K562 (cell line): ENCODE results near the gene WDCP. TPM values are rescaled to one million over a fixed set of nuclear protein-coding genes. Genes with fewer than 3 reads are reported as not detected.

Source experiments
- NR2C1 ChIP-seq, 2 experiments: fragments of 450-650 bp; IDR thresholded peaks; 2 replicates each; pipeline ENCODE4 v1.6.1; 2017; ENCODE audit warnings: mild to moderate bottlenecking in 2 of 2, antibody characterized with exemption in 1 of 2, inconsistent platforms in 1 of 2, missing compliant biosample characterization in 1 of 2, missing genetic modification characterization in 1 of 2
- ZC3H8 ChIP-seq: fragments of 450-650 bp; IDR thresholded peaks from 2 replicates; pipeline ENCODE4 v1.6.1; 2017
- ZNF324 ChIP-seq: fragments of 250-450 bp; sonication (Bioruptor Pico); IDR thresholded peaks from 2 replicates; pipeline ENCODE4 v1.4.0; 2020; ENCODE audit warnings: mild to moderate bottlenecking
- polyA plus RNA-seq, 8 experiments: library from polyadenylated mRNA; depleted of rRNA in 4 of 8; stranded (reverse) in 5 of 8; unstranded in 3 of 8; fragments of >200 nt; fragmentation: Nextera tagmentation in 2 of 8; fragmentation: Illumina TruSeq in 1 of 8; extraction: Ambion mirVana in 2 of 8; extraction: Trizol in 1 of 8; gene quantifications; 2 replicates each; pipeline versions ENCODE4 v1.2.1 to v1.2.3, GENCODE V29; 2011 to 2014; ENCODE audit warnings: inconsistent platforms in 1 of 8, missing spikeins in 1 of 8
- total RNA-seq, 7 experiments: library from RNA; depleted of rRNA in 6 of 7; stranded (reverse); fragments of >200 nt in 6 of 7; fragmentation: Illumina TruSeq in 2 of 7; extraction: Trizol in 2 of 7; gene quantifications; 2 replicates each; pipeline versions ENCODE4 v1.2.1 to v1.2.3, GENCODE V29; 2011 to 2021; ENCODE audit warnings: low replicate concordance in 1 of 7
- TF ChIP-seq, protein P1 (sequence below): fragments of 200-600 bp; sonication (generic); IDR thresholded peaks from one replicate; pipeline ENCODE4 v1.6.1; 2012; ENCODE audit warnings: mild to moderate bottlenecking, low read depth, low read length, inconsistent platforms
- TF ChIP-seq, protein P2 (sequence below): fragments of 250-450 bp; sonication (Bioruptor Pico); IDR thresholded peaks from 2 replicates; pipeline ENCODE4 v1.9.0; 2021; ENCODE audit warnings: mild to moderate bottlenecking
- TF ChIP-seq, protein P3 (sequence below), 2 experiments: fragments of 450-650 bp; formaldehyde crosslinking in 1 of 2; IDR thresholded peaks; 2 replicates each; pipeline versions ENCODE4 v1.4.0 to v1.6.1; 2014 to 2020; ENCODE audit warnings: mild to moderate bottlenecking in 2 of 2, borderline replicate concordance in 1 of 2, low read depth in 1 of 2

The WDCP gene
- total and polyA plus RNA-seq, 9 of the 15 experiments (the other 6 are each of a cell fraction or from before 2014, with no cell fraction given): 10.1 to 41.4 (median 21.8) TPM

GRCh38 chr2:24084386-24085199 is 37.4 kb upstream of the WDCP start, which contains the start of gene TP53I3 (continued):
- TF ChIP-seq, protein P1, sequence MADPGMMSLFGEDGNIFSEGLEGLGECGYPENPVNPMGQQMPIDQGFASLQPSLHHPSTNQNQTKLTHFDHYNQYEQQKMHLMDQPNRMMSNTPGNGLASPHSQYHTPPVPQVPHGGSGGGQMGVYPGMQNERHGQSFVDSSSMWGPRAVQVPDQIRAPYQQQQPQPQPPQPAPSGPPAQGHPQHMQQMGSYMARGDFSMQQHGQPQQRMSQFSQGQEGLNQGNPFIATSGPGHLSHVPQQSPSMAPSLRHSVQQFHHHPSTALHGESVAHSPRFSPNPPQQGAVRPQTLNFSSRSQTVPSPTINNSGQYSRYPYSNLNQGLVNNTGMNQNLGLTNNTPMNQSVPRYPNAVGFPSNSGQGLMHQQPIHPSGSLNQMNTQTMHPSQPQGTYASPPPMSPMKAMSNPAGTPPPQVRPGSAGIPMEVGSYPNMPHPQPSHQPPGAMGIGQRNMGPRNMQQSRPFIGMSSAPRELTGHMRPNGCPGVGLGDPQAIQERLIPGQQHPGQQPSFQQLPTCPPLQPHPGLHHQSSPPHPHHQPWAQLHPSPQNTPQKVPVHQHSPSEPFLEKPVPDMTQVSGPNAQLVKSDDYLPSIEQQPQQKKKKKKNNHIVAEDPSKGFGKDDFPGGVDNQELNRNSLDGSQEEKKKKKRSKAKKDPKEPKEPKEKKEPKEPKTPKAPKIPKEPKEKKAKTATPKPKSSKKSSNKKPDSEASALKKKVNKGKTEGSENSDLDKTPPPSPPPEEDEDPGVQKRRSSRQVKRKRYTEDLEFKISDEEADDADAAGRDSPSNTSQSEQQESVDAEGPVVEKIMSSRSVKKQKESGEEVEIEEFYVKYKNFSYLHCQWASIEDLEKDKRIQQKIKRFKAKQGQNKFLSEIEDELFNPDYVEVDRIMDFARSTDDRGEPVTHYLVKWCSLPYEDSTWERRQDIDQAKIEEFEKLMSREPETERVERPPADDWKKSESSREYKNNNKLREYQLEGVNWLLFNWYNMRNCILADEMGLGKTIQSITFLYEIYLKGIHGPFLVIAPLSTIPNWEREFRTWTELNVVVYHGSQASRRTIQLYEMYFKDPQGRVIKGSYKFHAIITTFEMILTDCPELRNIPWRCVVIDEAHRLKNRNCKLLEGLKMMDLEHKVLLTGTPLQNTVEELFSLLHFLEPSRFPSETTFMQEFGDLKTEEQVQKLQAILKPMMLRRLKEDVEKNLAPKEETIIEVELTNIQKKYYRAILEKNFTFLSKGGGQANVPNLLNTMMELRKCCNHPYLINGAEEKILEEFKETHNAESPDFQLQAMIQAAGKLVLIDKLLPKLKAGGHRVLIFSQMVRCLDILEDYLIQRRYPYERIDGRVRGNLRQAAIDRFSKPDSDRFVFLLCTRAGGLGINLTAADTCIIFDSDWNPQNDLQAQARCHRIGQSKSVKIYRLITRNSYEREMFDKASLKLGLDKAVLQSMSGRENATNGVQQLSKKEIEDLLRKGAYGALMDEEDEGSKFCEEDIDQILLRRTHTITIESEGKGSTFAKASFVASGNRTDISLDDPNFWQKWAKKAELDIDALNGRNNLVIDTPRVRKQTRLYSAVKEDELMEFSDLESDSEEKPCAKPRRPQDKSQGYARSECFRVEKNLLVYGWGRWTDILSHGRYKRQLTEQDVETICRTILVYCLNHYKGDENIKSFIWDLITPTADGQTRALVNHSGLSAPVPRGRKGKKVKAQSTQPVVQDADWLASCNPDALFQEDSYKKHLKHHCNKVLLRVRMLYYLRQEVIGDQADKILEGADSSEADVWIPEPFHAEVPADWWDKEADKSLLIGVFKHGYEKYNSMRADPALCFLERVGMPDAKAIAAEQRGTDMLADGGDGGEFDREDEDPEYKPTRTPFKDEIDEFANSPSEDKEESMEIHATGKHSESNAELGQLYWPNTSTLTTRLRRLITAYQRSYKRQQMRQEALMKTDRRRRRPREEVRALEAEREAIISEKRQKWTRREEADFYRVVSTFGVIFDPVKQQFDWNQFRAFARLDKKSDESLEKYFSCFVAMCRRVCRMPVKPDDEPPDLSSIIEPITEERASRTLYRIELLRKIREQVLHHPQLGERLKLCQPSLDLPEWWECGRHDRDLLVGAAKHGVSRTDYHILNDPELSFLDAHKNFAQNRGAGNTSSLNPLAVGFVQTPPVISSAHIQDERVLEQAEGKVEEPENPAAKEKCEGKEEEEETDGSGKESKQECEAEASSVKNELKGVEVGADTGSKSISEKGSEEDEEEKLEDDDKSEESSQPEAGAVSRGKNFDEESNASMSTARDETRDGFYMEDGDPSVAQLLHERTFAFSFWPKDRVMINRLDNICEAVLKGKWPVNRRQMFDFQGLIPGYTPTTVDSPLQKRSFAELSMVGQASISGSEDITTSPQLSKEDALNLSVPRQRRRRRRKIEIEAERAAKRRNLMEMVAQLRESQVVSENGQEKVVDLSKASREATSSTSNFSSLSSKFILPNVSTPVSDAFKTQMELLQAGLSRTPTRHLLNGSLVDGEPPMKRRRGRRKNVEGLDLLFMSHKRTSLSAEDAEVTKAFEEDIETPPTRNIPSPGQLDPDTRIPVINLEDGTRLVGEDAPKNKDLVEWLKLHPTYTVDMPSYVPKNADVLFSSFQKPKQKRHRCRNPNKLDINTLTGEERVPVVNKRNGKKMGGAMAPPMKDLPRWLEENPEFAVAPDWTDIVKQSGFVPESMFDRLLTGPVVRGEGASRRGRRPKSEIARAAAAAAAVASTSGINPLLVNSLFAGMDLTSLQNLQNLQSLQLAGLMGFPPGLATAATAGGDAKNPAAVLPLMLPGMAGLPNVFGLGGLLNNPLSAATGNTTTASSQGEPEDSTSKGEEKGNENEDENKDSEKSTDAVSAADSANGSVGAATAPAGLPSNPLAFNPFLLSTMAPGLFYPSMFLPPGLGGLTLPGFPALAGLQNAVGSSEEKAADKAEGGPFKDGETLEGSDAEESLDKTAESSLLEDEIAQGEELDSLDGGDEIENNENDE: no peak
- no peak; the same call in 1 of the 2 replicates for TF ChIP-seq NR2C1 (IDR thresholded peaks at IDR 0.05)
- no peak for TF ChIP-seq NR2C1 (tag; IDR thresholded peaks at IDR 0.05)
- TF ChIP-seq ZNF324 (CRISPR knock-in tag): no peak
- TF ChIP-seq ZC3H8: no peak
- TF ChIP-seq, protein P2, sequence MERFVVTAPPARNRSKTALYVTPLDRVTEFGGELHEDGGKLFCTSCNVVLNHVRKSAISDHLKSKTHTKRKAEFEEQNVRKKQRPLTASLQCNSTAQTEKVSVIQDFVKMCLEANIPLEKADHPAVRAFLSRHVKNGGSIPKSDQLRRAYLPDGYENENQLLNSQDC (CRISPR knock-in tag): no peak; the same call in 1 of the 2 replicates
- TF ChIP-seq, protein P3, sequence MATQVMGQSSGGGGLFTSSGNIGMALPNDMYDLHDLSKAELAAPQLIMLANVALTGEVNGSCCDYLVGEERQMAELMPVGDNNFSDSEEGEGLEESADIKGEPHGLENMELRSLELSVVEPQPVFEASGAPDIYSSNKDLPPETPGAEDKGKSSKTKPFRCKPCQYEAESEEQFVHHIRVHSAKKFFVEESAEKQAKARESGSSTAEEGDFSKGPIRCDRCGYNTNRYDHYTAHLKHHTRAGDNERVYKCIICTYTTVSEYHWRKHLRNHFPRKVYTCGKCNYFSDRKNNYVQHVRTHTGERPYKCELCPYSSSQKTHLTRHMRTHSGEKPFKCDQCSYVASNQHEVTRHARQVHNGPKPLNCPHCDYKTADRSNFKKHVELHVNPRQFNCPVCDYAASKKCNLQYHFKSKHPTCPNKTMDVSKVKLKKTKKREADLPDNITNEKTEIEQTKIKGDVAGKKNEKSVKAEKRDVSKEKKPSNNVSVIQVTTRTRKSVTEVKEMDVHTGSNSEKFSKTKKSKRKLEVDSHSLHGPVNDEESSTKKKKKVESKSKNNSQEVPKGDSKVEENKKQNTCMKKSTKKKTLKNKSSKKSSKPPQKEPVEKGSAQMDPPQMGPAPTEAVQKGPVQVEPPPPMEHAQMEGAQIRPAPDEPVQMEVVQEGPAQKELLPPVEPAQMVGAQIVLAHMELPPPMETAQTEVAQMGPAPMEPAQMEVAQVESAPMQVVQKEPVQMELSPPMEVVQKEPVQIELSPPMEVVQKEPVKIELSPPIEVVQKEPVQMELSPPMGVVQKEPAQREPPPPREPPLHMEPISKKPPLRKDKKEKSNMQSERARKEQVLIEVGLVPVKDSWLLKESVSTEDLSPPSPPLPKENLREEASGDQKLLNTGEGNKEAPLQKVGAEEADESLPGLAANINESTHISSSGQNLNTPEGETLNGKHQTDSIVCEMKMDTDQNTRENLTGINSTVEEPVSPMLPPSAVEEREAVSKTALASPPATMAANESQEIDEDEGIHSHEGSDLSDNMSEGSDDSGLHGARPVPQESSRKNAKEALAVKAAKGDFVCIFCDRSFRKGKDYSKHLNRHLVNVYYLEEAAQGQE (IDR thresholded peaks at IDR 0.05; ENCODE audit: borderline replicate concordance): peak; percentile 85
- TF ChIP-seq, protein P3 (CRISPR knock-in tag; IDR thresholded peaks at IDR 0.05; ENCODE audit: low read depth): peak; percentile 85; the same call in 1 of the 2 replicates
